Vagina (tissue), 2 donors: ENCODE data around the gene HFE.

ENCODE experiments used
- POLR2A ChIP-seq, 2 donors: fragments of 450-650 bp; IDR thresholded peaks; one replicate each; pipeline ENCODE4 v1.6.1; 2017; ENCODE audit warnings: antibody characterized with exemption in 2 of 2, mild to moderate bottlenecking in 2 of 2, moderate library complexity in 2 of 2
- POLR2AphosphoS5 ChIP-seq, 2 donors: sonication (generic); formaldehyde crosslinking; IDR thresholded peaks; one replicate each; pipeline ENCODE4 v1.9.0; 2017; ENCODE audit warnings: antibody characterized with exemption in 2 of 2, mild to moderate bottlenecking in 2 of 2, low read depth in 1 of 2; ENCODE audit not compliant: insufficient read depth in 1 of 2
- TF ChIP-seq, protein P1 (sequence below), 3 experiments: fragments of 450-650 bp in 2 of 3; fragments of 200-600 bp in 1 of 3; sonication (generic) in 1 of 3; IDR thresholded peaks; one replicate each; pipeline ENCODE4 v1.5.1; 2017 to 2019; ENCODE audit warnings: antibody characterized with exemption in 3 of 3, mild to moderate bottlenecking in 2 of 3, moderate library complexity in 2 of 3

DNA sequence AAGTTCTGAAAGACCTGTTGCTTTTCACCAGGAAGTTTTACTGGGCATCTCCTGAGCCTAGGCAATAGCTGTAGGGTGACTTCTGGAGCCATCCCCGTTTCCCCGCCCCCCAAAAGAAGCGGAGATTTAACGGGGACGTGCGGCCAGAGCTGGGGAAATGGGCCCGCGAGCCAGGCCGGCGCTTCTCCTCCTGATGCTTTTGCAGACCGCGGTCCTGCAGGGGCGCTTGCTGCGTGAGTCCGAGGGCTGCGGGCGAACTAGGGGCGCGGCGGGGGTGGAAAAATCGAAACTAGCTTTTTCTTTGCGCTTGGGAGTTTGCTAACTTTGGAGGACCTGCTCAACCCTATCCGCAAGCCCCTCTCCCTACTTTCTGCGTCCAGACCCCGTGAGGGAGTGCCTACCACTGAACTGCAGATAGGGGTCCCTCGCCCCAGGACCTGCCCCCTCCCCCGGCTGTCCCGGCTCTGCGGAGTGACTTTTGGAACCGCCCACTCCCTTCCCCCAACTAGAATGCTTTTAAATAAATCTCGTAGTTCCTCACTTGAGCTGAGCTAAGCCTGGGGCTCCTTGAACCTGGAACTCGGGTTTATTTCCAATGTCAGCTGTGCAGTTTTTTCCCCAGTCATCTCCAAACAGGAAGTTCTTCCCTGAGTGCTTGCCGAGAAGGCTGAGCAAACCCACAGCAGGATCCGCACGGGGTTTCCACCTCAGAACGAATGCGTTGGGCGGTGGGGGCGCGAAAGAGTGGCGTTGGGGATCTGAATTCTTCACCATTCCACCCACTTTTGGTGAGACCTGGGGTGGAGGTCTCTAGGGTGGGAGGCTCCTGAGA, at the start of gene HFE:
- TF ChIP-seq POLR2A (IDR thresholded peaks at IDR 0.05) (no peak), POLR2AphosphoS5 (IDR thresholded peaks at IDR 0.05; ENCODE audit: insufficient read depth in 1 of 2, low read depth in 1 of 2) (peak in 1 of 2 donors; percentile 63)
- TF ChIP-seq, protein P1, sequence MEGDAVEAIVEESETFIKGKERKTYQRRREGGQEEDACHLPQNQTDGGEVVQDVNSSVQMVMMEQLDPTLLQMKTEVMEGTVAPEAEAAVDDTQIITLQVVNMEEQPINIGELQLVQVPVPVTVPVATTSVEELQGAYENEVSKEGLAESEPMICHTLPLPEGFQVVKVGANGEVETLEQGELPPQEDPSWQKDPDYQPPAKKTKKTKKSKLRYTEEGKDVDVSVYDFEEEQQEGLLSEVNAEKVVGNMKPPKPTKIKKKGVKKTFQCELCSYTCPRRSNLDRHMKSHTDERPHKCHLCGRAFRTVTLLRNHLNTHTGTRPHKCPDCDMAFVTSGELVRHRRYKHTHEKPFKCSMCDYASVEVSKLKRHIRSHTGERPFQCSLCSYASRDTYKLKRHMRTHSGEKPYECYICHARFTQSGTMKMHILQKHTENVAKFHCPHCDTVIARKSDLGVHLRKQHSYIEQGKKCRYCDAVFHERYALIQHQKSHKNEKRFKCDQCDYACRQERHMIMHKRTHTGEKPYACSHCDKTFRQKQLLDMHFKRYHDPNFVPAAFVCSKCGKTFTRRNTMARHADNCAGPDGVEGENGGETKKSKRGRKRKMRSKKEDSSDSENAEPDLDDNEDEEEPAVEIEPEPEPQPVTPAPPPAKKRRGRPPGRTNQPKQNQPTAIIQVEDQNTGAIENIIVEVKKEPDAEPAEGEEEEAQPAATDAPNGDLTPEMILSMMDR (IDR thresholded peaks at IDR 0.05), result no peak
